ENCODE results near the gene EXOC6. TPM values are rescaled to one million over a fixed set of nuclear protein-coding genes. Genes with fewer than 3 reads are reported as not detected.
"Not testable (repeated sequence)": the region's sequence is repeated elsewhere in the genome, so short reads cannot be mapped to it uniquely, and the experiment has no call there.

The EXOC6 gene
- total RNA-seq, 1 donor from 2014 or later, result 12.2 TPM

- peaks cover 0 to 5% of the 10 kb centered on the region in 2 donors for H3K36me3 ChIP-seq
- no peak for TF ChIP-seq CTCF (IDR thresholded peaks at IDR 0.05)
Measured at GRCh38 chr10:92967641-92968040, 119.3 kb downstream of the EXOC6 start.

GRCh38 chr10:92969151-92969550, 120.8 kb downstream of the EXOC6 start:
- DNase-seq (ENCODE audit: low spot score in 2 of 2), result no peak
- TF ChIP-seq CTCF (IDR thresholded peaks at IDR 0.05), result no peak
- peaks cover 0 to 4% of the 10 kb centered on the region in 2 donors for H3K36me3 ChIP-seq
- no peaks in the 10 kb centered on the region for H3K4me1 ChIP-seq
- no peak overlapping the region for H3K4me3 ChIP-seq
- no peaks in the 10 kb centered on the region for H3K27me3 ChIP-seq
- intact Hi-C loops (cut with DNase I), result no loop called here
- H3K27ac ChIP-seq, result no peak overlapping the region
- H3K9me3 ChIP-seq, result no peaks in the 10 kb centered on the region

More at GRCh38 chr10:92967641-92968040, 119.3 kb downstream of the EXOC6 start:
- H3K4me3 ChIP-seq, result no peak overlapping the region
- no peaks in the 10 kb centered on the region for H3K9me3 ChIP-seq
- H3K27ac ChIP-seq, result no peak overlapping the region
- no peaks in the 10 kb centered on the region for H3K4me1 ChIP-seq
- no peak for DNase-seq (ENCODE audit: low spot score in 2 of 2)
- no peaks in the 10 kb centered on the region for H3K27me3 ChIP-seq
- intact Hi-C loops (cut with DNase I), result no loop called here

GRCh38 chr10:92970301-92971070, 122.2 kb downstream of the EXOC6 start:
- no peak for TF ChIP-seq CTCF (IDR thresholded peaks at IDR 0.05)
- Histone ChIP-seq H3K4me1 (no peaks in the 10 kb centered on the region), H3K4me3 (no peak overlapping the region), H3K27me3 (no peaks in the 10 kb centered on the region), H3K36me3 (peaks cover 0 to 4% of the 10 kb centered on the region in 2 donors), H3K27ac (no peak overlapping the region), H3K9me3 (no peaks in the 10 kb centered on the region)
- no peak for DNase-seq (ENCODE audit: low spot score in 2 of 2)
- intact Hi-C loops (cut with DNase I), result no loop called here

GRCh38 chr10:92972066-92972870, 123.9 kb downstream of the EXOC6 start:
- Histone ChIP-seq H3K9me3 (no peaks in the 10 kb centered on the region), H3K27ac (no peak overlapping the region), H3K36me3 (peaks cover 0 to 4% of the 10 kb centered on the region in 2 donors), H3K27me3 (no peaks in the 10 kb centered on the region), H3K4me3 (no peak overlapping the region), H3K4me1 (no peaks in the 10 kb centered on the region)
- no peak for TF ChIP-seq CTCF (IDR thresholded peaks at IDR 0.05)
- DNase-seq (ENCODE audit: low spot score in 2 of 2), result no peak
- intact Hi-C loops (cut with DNase I), result no loop called here

GRCh38 chr10:92972886-92973285, 124.6 kb downstream of the EXOC6 start:
- no peaks in the 10 kb centered on the region for H3K9me3 ChIP-seq

GRCh38 chr10:92976278-92976677, 128.0 kb downstream of the EXOC6 start:
- H3K4me3 ChIP-seq; H3K9me3 ChIP-seq; H3K27ac ChIP-seq; DNase-seq (ENCODE audit: low spot score in 2 of 2); intact Hi-C loops (cut with DNase I); H3K36me3 ChIP-seq; H3K4me1 ChIP-seq; H3K27me3 ChIP-seq: not testable (repeated sequence)

More at GRCh38 chr10:92972886-92973285, 124.6 kb downstream of the EXOC6 start:
- Histone ChIP-seq H3K4me3 (no peak overlapping the region), H3K4me1 (no peaks in the 10 kb centered on the region), H3K36me3 (peaks cover 0 to 4% of the 10 kb centered on the region in 2 donors), H3K27ac (no peak overlapping the region), H3K27me3 (no peaks in the 10 kb centered on the region)
- TF ChIP-seq CTCF (IDR thresholded peaks at IDR 0.05), result no peak
- intact Hi-C loops (cut with DNase I), result no loop called here
- no peak for DNase-seq (ENCODE audit: low spot score in 2 of 2)
